H1 (cell line): Measurements from ENCODE around the gene STX8. TPM values are rescaled to one million over a fixed set of nuclear protein-coding genes. Genes with fewer than 3 reads are reported as not detected.

ENCODE experiments used
- CTCF ChIA-PET: fragments of 300-600 bp; sonication (Branson Sonifier 250); formaldehyde crosslinking; loops from one replicate; lab custom pipeline; 2021; ENCODE audit not compliant: partially characterized antibody; lab: Charles Lee
- POLR2A ChIA-PET: fragments of 300-600 bp; sonication (Branson Sonifier 250); formaldehyde crosslinking; loops from one replicate; lab custom pipeline; 2021; ENCODE audit warnings: inconsistent platforms; ENCODE audit not compliant: partially characterized antibody; lab: Charles Lee
- DNase-seq, 2 experiments: peaks; one replicate each; pipeline versions ENCODE4 v3.0.0 to v3.0.0-alpha.2; 2010 to 2022; ENCODE audit warnings: low spot score in 2 of 2, low read depth in 1 of 2, mixed read lengths in 1 of 2
- FAIRE-seq: peaks from 2 replicates; lab custom pipeline; 2011; peaks lifted over from hg19 to GRCh38; lab: Jason Lieb, UNC
- H2AFZ ChIP-seq: 2 replicates; pipeline ENCODE4 v1.8.1; 2012; ENCODE audit warnings: low read length, inconsistent platforms
- H2AK5ac ChIP-seq: 2 replicates; pipeline ENCODE4 v1.6.1; 2013; ENCODE audit warnings: low read depth, low read length
- H2BK120ac ChIP-seq: replicated peaks from 2 replicates; pipeline ENCODE3; 2013; ENCODE audit warnings: low read depth, low read length, inconsistent platforms
- H2BK12ac ChIP-seq: 2 replicates; pipeline ENCODE4 v1.6.1; 2013; ENCODE audit warnings: low read depth, low read length
- H2BK15ac ChIP-seq: 2 replicates; pipeline ENCODE4 v1.6.1; 2013; ENCODE audit warnings: low read length
- H2BK20ac ChIP-seq: 2 replicates; pipeline ENCODE4 v1.6.1; 2013; ENCODE audit warnings: low read length
- H2BK5ac ChIP-seq: 2 replicates; pipeline ENCODE4 v1.6.1; 2013; ENCODE audit warnings: low read depth, low read length
- H3K14ac ChIP-seq: 2 replicates; pipeline ENCODE4 v1.6.1; 2013; ENCODE audit warnings: inconsistent platforms; ENCODE audit not compliant: insufficient read length
- H3K18ac ChIP-seq: 2 replicates; pipeline ENCODE4 v1.6.1; 2013; ENCODE audit warnings: low read length; ENCODE audit errors: extremely low read depth
- H3K23ac ChIP-seq: 2 replicates; pipeline ENCODE4 v1.6.1; 2013; ENCODE audit warnings: inconsistent platforms; ENCODE audit not compliant: insufficient read length
- H3K23me2 ChIP-seq: 2 replicates; pipeline ENCODE4 v1.6.1; 2013; ENCODE audit warnings: low read depth, low read length
- H3K27ac ChIP-seq: 2 replicates; pipeline ENCODE4 v1.6.1; 2011; ENCODE audit warnings: low read depth, low read length, inconsistent platforms
- H3K27me3 ChIP-seq, 4 experiments: replicated peaks in 1 of 4; 1 replicate in 1 of 4; 2 replicates in 3 of 4; pipeline versions ENCODE4 v1.6.1 to v1.8.1; 2011 to 2013; ENCODE audit warnings: low read length in 3 of 4, mild to moderate bottlenecking in 3 of 4, inconsistent platforms in 2 of 4, mixed read lengths in 2 of 4, moderate library complexity in 1 of 4; ENCODE audit not compliant: control insufficient read depth in 3 of 4, insufficient read depth in 3 of 4; ENCODE audit errors: extremely low read depth in 1 of 4
- H3K36me3 ChIP-seq, 4 experiments: 2 replicates each; pipeline versions ENCODE4 v1.6.1 to v1.8.1; 2011 to 2013; ENCODE audit warnings: mild to moderate bottlenecking in 4 of 4, low read length in 3 of 4, moderate library complexity in 2 of 4, control low read depth in 1 of 4, inconsistent platforms in 1 of 4; ENCODE audit not compliant: insufficient read depth in 4 of 4, control insufficient read depth in 2 of 4
- H3K4ac ChIP-seq: replicated peaks from 2 replicates; pipeline ENCODE3; 2013; ENCODE audit warnings: low read length, low read depth, mixed read lengths, inconsistent platforms; ENCODE audit not compliant: insufficient read length
- H3K4me1 ChIP-seq, 4 experiments: replicated peaks in 1 of 4; 1 replicate in 1 of 4; 2 replicates in 3 of 4; pipeline versions ENCODE4 v1.6.1 to v1.8.1; 2011 to 2013; ENCODE audit warnings: low read length in 3 of 4, inconsistent platforms in 2 of 4, mixed read lengths in 1 of 4; ENCODE audit not compliant: insufficient read depth in 4 of 4, control insufficient read depth in 3 of 4
- H3K4me2 ChIP-seq, 2 experiments: 2 replicates each; pipeline versions ENCODE4 v1.6.1 to v1.8.1; 2011 to 2013; ENCODE audit warnings: low read depth in 2 of 2, low read length in 2 of 2, control low read depth in 1 of 2, inconsistent platforms in 1 of 2, mild to moderate bottlenecking in 1 of 2; ENCODE audit not compliant: insufficient read depth in 1 of 2
- H3K4me3 ChIP-seq, 4 experiments: fragments of 200-600, 300-600 bp in 1 of 4; sonication (generic), shearing (Covaris generic), sonication (Bioruptor Twin) in 1 of 4; 2 replicates each; pipeline versions ENCODE4 v1.5.1 to v1.8.1; 2011 to 2016; ENCODE audit warnings: low read length in 4 of 4, low read depth in 3 of 4, control low read depth in 2 of 4, inconsistent platforms in 2 of 4, mild to moderate bottlenecking in 2 of 4, mixed read lengths in 1 of 4, moderate library complexity in 1 of 4; ENCODE audit not compliant: insufficient read depth in 2 of 4; ENCODE audit errors: extremely low read depth in 1 of 4
- H3K56ac ChIP-seq: replicated peaks from 2 replicates; pipeline ENCODE3; 2013; ENCODE audit warnings: low read depth, mild to moderate bottlenecking, mixed read lengths, low read length, inconsistent platforms; ENCODE audit not compliant: insufficient read length
- H3K79me1 ChIP-seq: 2 replicates; pipeline ENCODE4 v1.6.1; 2013; ENCODE audit warnings: low read depth, low read length, control low read depth
- H3K79me2 ChIP-seq, 2 experiments: 2 replicates each; pipeline versions ENCODE4 v1.6.1 to v1.8.1; 2012 to 2013; ENCODE audit warnings: low read length in 2 of 2, mild to moderate bottlenecking in 2 of 2, inconsistent platforms in 1 of 2; ENCODE audit not compliant: insufficient read depth in 2 of 2, control insufficient read depth in 1 of 2
- H3K9ac ChIP-seq, 4 experiments: replicated peaks in 1 of 4; 1 replicate in 1 of 4; 2 replicates in 3 of 4; pipeline versions ENCODE4 v1.6.1 to v1.8.1; 2011 to 2013; ENCODE audit warnings: low read depth in 3 of 4, low read length in 3 of 4, control low read depth in 2 of 4, mild to moderate bottlenecking in 2 of 4, moderate library complexity in 2 of 4, inconsistent platforms in 1 of 4; ENCODE audit errors: extremely low read depth in 1 of 4
- H3K9me3 ChIP-seq, 2 experiments: 2 replicates each; pipeline versions ENCODE4 v1.6.1 to v1.8.1; 2012 to 2013; ENCODE audit warnings: mild to moderate bottlenecking in 2 of 2, moderate library complexity in 2 of 2, control low read depth in 1 of 2, inconsistent platforms in 1 of 2, low read depth in 1 of 2, low read length in 1 of 2, mixed read lengths in 1 of 2; ENCODE audit not compliant: insufficient read depth in 2 of 2
- H4K20me1 ChIP-seq, 2 experiments: replicated peaks in 1 of 2; 2 replicates each; pipeline versions ENCODE3 to v1.8.1; 2011 to 2013; ENCODE audit warnings: inconsistent platforms in 2 of 2, low read length in 2 of 2, mild to moderate bottlenecking in 1 of 2; ENCODE audit not compliant: insufficient read depth in 2 of 2, control insufficient read depth in 1 of 2
- H4K5ac ChIP-seq: 2 replicates; pipeline ENCODE4 v1.6.1; 2013; ENCODE audit warnings: low read length, low read depth, mixed read lengths, inconsistent platforms; ENCODE audit not compliant: insufficient read length
- H4K8ac ChIP-seq: 2 replicates; pipeline ENCODE4 v1.8.0; 2013; ENCODE audit warnings: mild to moderate bottlenecking, moderate library complexity, low read length, inconsistent platforms; ENCODE audit not compliant: insufficient read depth; ENCODE audit errors: extremely low read depth
- H4K91ac ChIP-seq: replicated peaks from 2 replicates; pipeline ENCODE3; 2013; ENCODE audit warnings: low read length, mixed read lengths, inconsistent platforms; ENCODE audit not compliant: insufficient read length
- BACH1 ChIP-seq: IDR thresholded peaks from 2 replicates; pipeline ENCODE4 v1.6.1; 2012; ENCODE audit warnings: low read length, improper control_type of control experiment
- BRCA1 ChIP-seq: IDR thresholded peaks from 2 replicates; pipeline ENCODE4 v1.6.1; 2012; ENCODE audit warnings: low read depth, low read length, improper control_type of control experiment
- EGR1 ChIP-seq: IDR thresholded peaks from 2 replicates; pipeline ENCODE4 v1.6.1; 2011; ENCODE audit warnings: low read depth, low read length, borderline replicate concordance
- KDM1A ChIP-seq: fragments of 200-600, 300-600 bp; sonication (generic); IDR thresholded peaks from 2 replicates; pipeline ENCODE4 v1.7.1; 2016; ENCODE audit warnings: mild to moderate bottlenecking, low read length, borderline replicate concordance
- KDM5A ChIP-seq: fragments of 200-600 bp; IDR thresholded peaks from 2 replicates; pipeline ENCODE4 v1.7.1; 2012; ENCODE audit warnings: mild to moderate bottlenecking, low read length, inconsistent platforms, mixed read lengths
- MAFK ChIP-seq: IDR thresholded peaks from 2 replicates; pipeline ENCODE4 v1.6.1; 2012; ENCODE audit warnings: low read depth, mild to moderate bottlenecking, improper control_type of control experiment, low read length
- PHF8 ChIP-seq: fragments of 200-600 bp; sonication (generic); conservative IDR thresholded peaks from 2 replicates; pipeline ENCODE4 v1.7.1; 2012; ENCODE audit warnings: low read depth, mild to moderate bottlenecking, inconsistent platforms, low read length, moderate library complexity
- SP2 ChIP-seq: IDR thresholded peaks from 2 replicates; pipeline ENCODE4 v1.6.1; 2012; ENCODE audit warnings: mild to moderate bottlenecking, low read length, inconsistent platforms
- SP4 ChIP-seq: IDR thresholded peaks from 2 replicates; pipeline ENCODE4 v1.6.1; 2012; ENCODE audit warnings: low read length, inconsistent platforms
- TAF1 ChIP-seq: IDR thresholded peaks from 2 replicates; pipeline ENCODE4 v1.6.1; 2011; ENCODE audit warnings: mild to moderate bottlenecking, low read depth, low read length
- YY1 ChIP-seq: IDR thresholded peaks from 2 replicates; pipeline ENCODE4 v1.6.1; 2011; ENCODE audit warnings: low read depth, mild to moderate bottlenecking, low read length
- WGBS, 2 experiments: shearing (Covaris generic) in 1 of 2; methylation state at CpG; one replicate each; pipeline versions ENCODE4 v1.1.6 to v1.1.7; 2013 to 2015; ENCODE audit warnings: low lambda C conversion rate in 2 of 2, mixed read lengths in 2 of 2, inconsistent platforms in 1 of 2, low coverage in 1 of 2, missing lambda C conversion rate in 1 of 2; ENCODE audit not compliant: insufficient replicate concordance in 2 of 2, insufficient coverage in 1 of 2, insufficient read length in 1 of 2; ENCODE audit errors: extremely low coverage in 1 of 2, missing lambda C conversion rate in 1 of 2; 5-methylcytosine and 5-hydroxymethylcytosine counted together
- polyA plus RNA-seq, 7 experiments: library from polyadenylated mRNA; depleted of rRNA in 3 of 7; stranded (reverse) in 5 of 7; unstranded in 2 of 7; fragments of >200 nt in 5 of 7; fragments of 200-250 nt in 2 of 7; gene quantifications; 1 replicate in 5 of 7; 2 replicates in 1 of 7; 4 replicates in 1 of 7; pipeline versions ENCODE4 v1.2.1 to v1.2.3, GENCODE V29; 2011 to 2013; ENCODE audit warnings: missing spikeins in 2 of 7, mixed read lengths in 2 of 7
- total RNA-seq: library from RNA; stranded (reverse); fragmentation: NEBNext Ultra II Directional; extraction: Animal tissue kit (Norgen Biotek cat#: 25700); gene quantifications from 2 replicates; pipeline ENCODE4 v1.2.1, GENCODE V29; 2021
- TF ChIP-seq, protein P1 (sequence below): IDR thresholded peaks from 2 replicates; pipeline ENCODE4 v1.6.1; 2012; ENCODE audit warnings: inconsistent platforms
- TF ChIP-seq, protein P2 (sequence below): IDR thresholded peaks from 2 replicates; pipeline ENCODE4 v1.6.1; 2012; ENCODE audit warnings: low read length, inconsistent platforms

The STX8 gene
- total and polyA plus RNA-seq, 2 of the 8 experiments (the other 6 are each of a cell fraction or from before 2014, with no cell fraction given): 22.8 to 42.5 TPM

DNA sequence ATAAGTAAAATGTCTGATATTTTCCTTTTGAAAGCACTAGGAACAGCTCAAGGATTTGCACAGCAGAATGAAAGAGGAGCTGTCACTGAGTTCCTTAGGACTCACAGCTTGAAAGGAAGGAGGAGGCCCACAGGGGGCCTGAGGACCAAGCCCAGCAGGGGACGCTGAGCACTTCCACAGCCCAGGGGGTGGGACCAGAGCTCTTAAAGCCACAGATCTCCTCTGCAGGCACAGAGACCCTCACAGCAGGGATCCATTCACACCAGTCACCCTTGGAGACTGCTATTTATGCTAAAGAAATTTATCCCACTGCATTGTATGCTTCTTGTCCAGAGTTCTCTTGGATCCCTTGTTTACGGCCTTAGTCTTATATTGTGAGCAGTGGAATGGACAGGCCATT lies 253.3 kb downstream of the STX8 start:
- no peak for FAIRE-seq
- CTCF ChIA-PET: interaction anchor here (2.1 kb wide), 1 partner anchor 14 kb away, joined by 4 read pairs; no protein-coding TSS in a partner anchor
- H2AFZ ChIP-seq: no peak overlapping the region
- no peaks in the 10 kb centered on the region for H3K79me1 ChIP-seq
- no peak for DNase-seq
- H2BK5ac ChIP-seq: no peak overlapping the region
- no peak overlapping the region for H2BK20ac ChIP-seq
- H4K5ac ChIP-seq: no peak overlapping the region
- H3K9ac ChIP-seq: no peak overlapping the region
- no peaks in the 10 kb centered on the region for H4K20me1 ChIP-seq
- H2AK5ac ChIP-seq: no peak overlapping the region
- H3K23me2 ChIP-seq: peaks cover 2% of the 10 kb centered on the region; the same call in 1 of the 2 replicates
- H3K4ac ChIP-seq: no peak overlapping the region
- H2BK15ac ChIP-seq: no peak overlapping the region
- H3K23ac ChIP-seq: no peak overlapping the region
- POLR2A ChIA-PET: no interaction called here
- no peaks in the 10 kb centered on the region for H3K27me3 ChIP-seq
- H3K27ac ChIP-seq: no peak overlapping the region
- H3K9me3 ChIP-seq: peaks cover 0 to 2% of the 10 kb centered on the region in 2 experiments; a peak in 1 of 4 replicates
- H3K56ac ChIP-seq: no peak overlapping the region
- H4K91ac ChIP-seq: no peak overlapping the region
- no peak overlapping the region for H2BK120ac ChIP-seq
- H3K4me3 ChIP-seq: no peak overlapping the region
- WGBS, 2 experiments: 65% methylated on average over 2 of the region's 2 CpGs; no CpG with 5 or more reads in 1 of the 2 experiments
- H3K4me2 ChIP-seq: peak overlapping the region in 1 of 2 experiments; percentile 18; a peak in 1 of 4 replicates
- H3K4me1 ChIP-seq: peaks cover 5 to 7% (median 7%) of the 10 kb centered on the region in 4 experiments; a peak in 4 of 7 replicates
- H3K18ac ChIP-seq: no peak overlapping the region
- H3K14ac ChIP-seq: no peak overlapping the region
- no peaks in the 10 kb centered on the region for H3K36me3 ChIP-seq
- H4K8ac ChIP-seq: no peak overlapping the region
- no peaks in the 10 kb centered on the region for H3K79me2 ChIP-seq
- no peak overlapping the region for H2BK12ac ChIP-seq
- TF ChIP-seq, protein P1, sequence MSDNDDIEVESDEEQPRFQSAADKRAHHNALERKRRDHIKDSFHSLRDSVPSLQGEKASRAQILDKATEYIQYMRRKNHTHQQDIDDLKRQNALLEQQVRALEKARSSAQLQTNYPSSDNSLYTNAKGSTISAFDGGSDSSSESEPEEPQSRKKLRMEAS: no peak
- TF ChIP-seq TAF1 (no peak), YY1 (no peak), MAFK (no peak), SP2 (no peak), KDM1A (no peak), SP4 (no peak), BRCA1 (no peak), PHF8 (no peak), EGR1 (no peak), BACH1 (no peak), KDM5A (no peak)
- TF ChIP-seq, protein P2, sequence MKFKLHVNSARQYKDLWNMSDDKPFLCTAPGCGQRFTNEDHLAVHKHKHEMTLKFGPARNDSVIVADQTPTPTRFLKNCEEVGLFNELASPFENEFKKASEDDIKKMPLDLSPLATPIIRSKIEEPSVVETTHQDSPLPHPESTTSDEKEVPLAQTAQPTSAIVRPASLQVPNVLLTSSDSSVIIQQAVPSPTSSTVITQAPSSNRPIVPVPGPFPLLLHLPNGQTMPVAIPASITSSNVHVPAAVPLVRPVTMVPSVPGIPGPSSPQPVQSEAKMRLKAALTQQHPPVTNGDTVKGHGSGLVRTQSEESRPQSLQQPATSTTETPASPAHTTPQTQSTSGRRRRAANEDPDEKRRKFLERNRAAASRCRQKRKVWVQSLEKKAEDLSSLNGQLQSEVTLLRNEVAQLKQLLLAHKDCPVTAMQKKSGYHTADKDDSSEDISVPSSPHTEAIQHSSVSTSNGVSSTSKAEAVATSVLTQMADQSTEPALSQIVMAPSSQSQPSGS: no peak
